Measurements from ENCODE around the gene HSPB7.

Gene HSPB7

GRCh38 chr1:15997076-15997585 is 20.7 kb downstream of the HSPB7 start:
- Histone ChIP-seq H3K9me3 (ENCODE audit: severe bottlenecking) (no peaks in the 10 kb centered on the region), H3K27me3 (ENCODE audit: insufficient read depth, poor library complexity, severe bottlenecking) (no peaks in the 10 kb centered on the region), H3K4me3 (ENCODE audit: severe bottlenecking) (no peak overlapping the region), H3K4me1 (ENCODE audit: insufficient read depth, poor library complexity, severe bottlenecking) (no peaks in the 10 kb centered on the region), H3K27ac (ENCODE audit: poor library complexity, severe bottlenecking) (no peak overlapping the region), H3K36me3 (ENCODE audit: low read depth) (no peaks in the 10 kb centered on the region)
- no peak for TF ChIP-seq CTCF (IDR thresholded peaks at IDR 0.05; ENCODE audit: poor library complexity, severe bottlenecking)
- ATAC-seq (ENCODE audit: low read depth): no peak
- DNase-seq (ENCODE audit: low spot score): no peak

- H3K27me3 ChIP-seq (ENCODE audit: insufficient read depth, poor library complexity, severe bottlenecking): no peaks in the 10 kb centered on the region
- H3K4me1 ChIP-seq (ENCODE audit: insufficient read depth, poor library complexity, severe bottlenecking): no peaks in the 10 kb centered on the region
- DNase-seq (ENCODE audit: low spot score) (no peak), ATAC-seq (ENCODE audit: low read depth) (peak; percentile 86)
- H3K27ac ChIP-seq (ENCODE audit: poor library complexity, severe bottlenecking): no peak overlapping the region
- no peaks in the 10 kb centered on the region for H3K9me3 ChIP-seq (ENCODE audit: severe bottlenecking)
- no peak overlapping the region for H3K4me3 ChIP-seq (ENCODE audit: severe bottlenecking)
- peak; percentile 87 for TF ChIP-seq CTCF (IDR thresholded peaks at IDR 0.05; ENCODE audit: poor library complexity, severe bottlenecking)
- H3K36me3 ChIP-seq (ENCODE audit: low read depth): no peaks in the 10 kb centered on the region
Measured at GRCh38 chr1:15994590-15995351, 23.1 kb downstream of the HSPB7 start.

- ATAC-seq (ENCODE audit: low read depth) (no peak), DNase-seq (ENCODE audit: low spot score) (no peak)
- Histone ChIP-seq H3K9me3 (ENCODE audit: severe bottlenecking) (no peaks in the 10 kb centered on the region), H3K27me3 (ENCODE audit: insufficient read depth, poor library complexity, severe bottlenecking) (no peaks in the 10 kb centered on the region), H3K4me1 (ENCODE audit: insufficient read depth, poor library complexity, severe bottlenecking) (no peaks in the 10 kb centered on the region), H3K27ac (ENCODE audit: poor library complexity, severe bottlenecking) (no peak overlapping the region), H3K4me3 (ENCODE audit: severe bottlenecking) (no peak overlapping the region), H3K36me3 (ENCODE audit: low read depth) (no peaks in the 10 kb centered on the region)
- no peak for TF ChIP-seq CTCF (IDR thresholded peaks at IDR 0.05; ENCODE audit: poor library complexity, severe bottlenecking)
Measured at GRCh38 chr1:15994081-15994480, 23.8 kb downstream of the HSPB7 start.

DNA sequence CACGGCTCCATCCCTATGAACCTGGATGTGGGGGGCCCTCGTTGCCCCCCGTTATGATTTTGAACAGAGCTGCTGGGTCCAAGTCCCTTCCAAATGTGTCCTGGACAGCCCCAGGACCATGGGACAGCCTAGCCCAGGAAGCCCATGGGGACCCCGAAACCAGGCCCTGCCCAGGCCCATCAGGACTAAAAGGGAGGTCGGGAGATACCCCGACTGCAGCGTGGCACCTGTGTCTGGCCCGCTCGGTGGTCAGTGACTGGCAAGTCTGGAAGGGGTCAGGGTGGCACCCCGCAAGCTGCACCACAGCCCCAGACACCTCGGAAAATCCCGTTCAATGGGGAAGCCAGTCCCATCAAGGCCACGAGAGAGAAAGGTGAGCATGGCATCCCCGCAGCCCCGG is 24.2 kb downstream of the HSPB7 start:
- ATAC-seq (ENCODE audit: low read depth): no peak

More for the DNA sequence above, 24.2 kb downstream of the HSPB7 start:
- no peak overlapping the region for H3K4me3 ChIP-seq (ENCODE audit: severe bottlenecking)
- no peaks in the 10 kb centered on the region for H3K36me3 ChIP-seq (ENCODE audit: low read depth)
- no peak overlapping the region for H3K27ac ChIP-seq (ENCODE audit: poor library complexity, severe bottlenecking)
- H3K27me3 ChIP-seq (ENCODE audit: insufficient read depth, poor library complexity, severe bottlenecking): no peaks in the 10 kb centered on the region
- no peak for TF ChIP-seq CTCF (IDR thresholded peaks at IDR 0.05; ENCODE audit: poor library complexity, severe bottlenecking)
- no peaks in the 10 kb centered on the region for H3K4me1 ChIP-seq (ENCODE audit: insufficient read depth, poor library complexity, severe bottlenecking)
- no peaks in the 10 kb centered on the region for H3K9me3 ChIP-seq (ENCODE audit: severe bottlenecking)
- DNase-seq (ENCODE audit: low spot score): no peak

All from RWPE2 (cell line).